SK-N-SH (cell line): Measurements from ENCODE around the gene ARMC8. TPM values are rescaled to one million over a fixed set of nuclear protein-coding genes. Genes with fewer than 3 reads are reported as not detected.

Source experiments
- CTCF ChIA-PET: fragments of 300-600, 350-600 bp; formaldehyde crosslinking; extraction: SDS; loops from one replicate; lab custom pipeline; 2021; lab: Yijun Ruan, JAX
- POLR2A ChIA-PET: fragments of 350-600 bp; sonication (Branson Sonifier 250); formaldehyde crosslinking; extraction: SDS; loops from one replicate; lab custom pipeline; 2020; ENCODE audit warnings: antibody characterized with exemption, inconsistent platforms; lab: Yijun Ruan, JAX
- DNase-seq: peaks from one replicate; pipeline ENCODE4 v3.0.0; 2012
- H2AFZ ChIP-seq: fragments of 200-600 bp; sonication (generic); 2 replicates; pipeline ENCODE4 v1.8.1; 2016; ENCODE audit warnings: antibody characterized with exemption, mild to moderate bottlenecking, low read depth
- H3F3A ChIP-seq: fragments of 200-600 bp; sonication (generic); replicated peaks from 2 replicates; pipeline ENCODE3; 2016; ENCODE audit warnings: antibody characterized with exemption, mild to moderate bottlenecking; ENCODE audit not compliant: insufficient read depth
- H3K27ac ChIP-seq, 2 experiments: fragments of 200-500 bp in 1 of 2; fragments of 200-600 bp in 1 of 2; sonication (Bioruptor generic) in 1 of 2; sonication (generic), shearing (Covaris generic) in 1 of 2; 2 replicates each; pipeline versions ENCODE4 v1.5.1 to v1.6.1; 2014 to 2016; ENCODE audit warnings: low read depth in 2 of 2, inconsistent platforms in 1 of 2, low read length in 1 of 2, mild to moderate bottlenecking in 1 of 2, mixed read lengths in 1 of 2
- H3K27me3 ChIP-seq: fragments of 200-600 bp; sonication (generic), shearing (Covaris generic); 2 replicates; pipeline ENCODE4 v1.6.1; 2016; ENCODE audit warnings: mixed run types; ENCODE audit not compliant: insufficient read depth
- H3K36me3 ChIP-seq, 2 experiments: fragments of 200-500 bp in 1 of 2; fragments of 200-600 bp in 1 of 2; sonication (Bioruptor generic) in 1 of 2; sonication (generic) in 1 of 2; replicated peaks in 1 of 2; 2 replicates each; pipeline versions ENCODE3 to v1.5.1; 2014 to 2016; ENCODE audit warnings: low read length in 1 of 2, mild to moderate bottlenecking in 1 of 2; ENCODE audit not compliant: insufficient read depth in 2 of 2, control insufficient read depth in 1 of 2
- H3K4me1 ChIP-seq, 2 experiments: fragments of 200-500 bp in 1 of 2; fragments of 200-600 bp in 1 of 2; sonication (Bioruptor generic) in 1 of 2; sonication (generic), shearing (Covaris generic) in 1 of 2; 2 replicates each; pipeline versions ENCODE4 v1.5.1 to v1.6.1; 2014 to 2016; ENCODE audit warnings: low read depth in 1 of 2, low read length in 1 of 2, mixed run types in 1 of 2; ENCODE audit not compliant: insufficient read depth in 2 of 2, control insufficient read depth in 1 of 2
- H3K4me2 ChIP-seq: fragments of 200-600 bp; sonication (generic), shearing (Covaris generic); 2 replicates; pipeline ENCODE4 v1.6.1; 2017; ENCODE audit warnings: mixed run types
- H3K4me3 ChIP-seq, 2 experiments: fragments of 200-500 bp in 1 of 2; fragments of 200-600 bp in 1 of 2; sonication (Bioruptor generic) in 1 of 2; sonication (generic), shearing (Covaris generic) in 1 of 2; 2 replicates each; pipeline versions ENCODE4 v1.5.1 to v1.8.1; 2014 to 2016; ENCODE audit warnings: low read depth in 2 of 2, inconsistent platforms in 1 of 2, low read length in 1 of 2, mild to moderate bottlenecking in 1 of 2, mixed read lengths in 1 of 2, moderate library complexity in 1 of 2
- H3K79me2 ChIP-seq: fragments of 200-600 bp; sonication (generic); 2 replicates; pipeline ENCODE4 v1.8.1; 2017; ENCODE audit warnings: mild to moderate bottlenecking; ENCODE audit not compliant: insufficient read depth
- H3K9ac ChIP-seq: fragments of 200-600 bp; sonication (generic); 2 replicates; pipeline ENCODE4 v1.6.1; 2017; ENCODE audit warnings: mixed run types
- H3K9me2 ChIP-seq: fragments of 200-600 bp; sonication (generic); 2 replicates; pipeline ENCODE4 v1.6.1; 2017; ENCODE audit warnings: mixed run types
- H3K9me3 ChIP-seq: fragments of 200-600 bp; sonication (generic); 2 replicates; pipeline ENCODE4 v1.6.1; 2017; ENCODE audit warnings: mixed run types, mild to moderate bottlenecking, moderate library complexity
- H4K20me1 ChIP-seq: fragments of 200-600 bp; sonication (generic); 2 replicates; pipeline ENCODE4 v1.6.1; 2017; ENCODE audit warnings: mild to moderate bottlenecking, mixed run types; ENCODE audit not compliant: insufficient read depth
- CHD2 ChIP-seq: fragments of 150-350 bp; IDR thresholded peaks from 2 replicates; pipeline ENCODE4 v1.6.1; 2018; ENCODE audit warnings: low read length; ENCODE audit not compliant: partially characterized antibody
- EP300 ChIP-seq, 2 experiments: IDR thresholded peaks; 2 replicates each; pipeline versions ENCODE4 v1.4.0 to v1.6.1; 2012; ENCODE audit warnings: borderline replicate concordance in 1 of 2, low read depth in 1 of 2, low read length in 1 of 2
- EZH2phosphoT487 ChIP-seq: fragments of 200-600 bp; sonication (generic); IDR thresholded peaks from 2 replicates; pipeline ENCODE4 v1.6.1; 2017; ENCODE audit warnings: low read depth, mixed run types, mild to moderate bottlenecking, antibody characterized with exemption, moderate library complexity, borderline replicate concordance
- FOSL2 ChIP-seq: IDR thresholded peaks from 2 replicates; pipeline ENCODE4 v1.4.0; 2012; ENCODE audit warnings: low read depth, mild to moderate bottlenecking, moderate library complexity, borderline replicate concordance
- FOXJ3 ChIP-seq: sonication (generic); formaldehyde crosslinking; IDR thresholded peaks from 2 replicates; pipeline ENCODE4 v1.5.1; 2020; ENCODE audit warnings: mild to moderate bottlenecking, missing genetic modification reagents
- FOXM1 ChIP-seq: IDR thresholded peaks from 2 replicates; pipeline ENCODE4 v1.4.0; 2012; ENCODE audit warnings: low read depth, mild to moderate bottlenecking
- GATA2 ChIP-seq: sonication (generic); formaldehyde crosslinking; IDR thresholded peaks from 2 replicates; pipeline ENCODE4 v1.5.0; 2020; ENCODE audit warnings: mild to moderate bottlenecking, missing genetic modification reagents
- JUND ChIP-seq: IDR thresholded peaks from 2 replicates; pipeline ENCODE4 v1.4.0; 2012
- NFIC ChIP-seq: IDR thresholded peaks from 2 replicates; pipeline ENCODE4 v1.4.0; 2012; ENCODE audit warnings: borderline replicate concordance
- NRF1 ChIP-seq: IDR thresholded peaks from 2 replicates; pipeline ENCODE4 v1.6.1; 2012; ENCODE audit warnings: low read depth, mild to moderate bottlenecking, low read length
- POLR2AphosphoS5 ChIP-seq: IDR thresholded peaks from 2 replicates; pipeline ENCODE4 v1.6.1; 2012; ENCODE audit warnings: low read depth, low read length
- RAD21 ChIP-seq: IDR thresholded peaks from 2 replicates; pipeline ENCODE4 v1.6.1; 2012; ENCODE audit warnings: mild to moderate bottlenecking, low read length
- RCOR1 ChIP-seq: fragments of 150-350 bp; IDR thresholded peaks from 2 replicates; pipeline ENCODE4 v1.6.1; 2017; ENCODE audit warnings: antibody characterized with exemption, low read length
- SMC3 ChIP-seq: IDR thresholded peaks from 2 replicates; pipeline ENCODE4 v1.6.1; 2012; ENCODE audit warnings: low read depth, low read length, improper control_type of control experiment
- TCF12 ChIP-seq: IDR thresholded peaks from 2 replicates; pipeline ENCODE4 v1.4.0; 2012
- YY1 ChIP-seq: IDR thresholded peaks from 2 replicates; pipeline ENCODE4 v1.4.0; 2012; ENCODE audit warnings: low read depth, mild to moderate bottlenecking
- WGBS: methylation state at CpG from one replicate; pipeline ENCODE4 v1.1.6; 2017; ENCODE audit warnings: low lambda C conversion rate; 5-methylcytosine and 5-hydroxymethylcytosine counted together
- polyA plus RNA-seq, 3 experiments: library from polyadenylated mRNA; depleted of rRNA; stranded (reverse); fragments of >200 nt; gene quantifications; 2 replicates each; pipeline ENCODE4 v1.2.3, GENCODE V29; 2012
- TF ChIP-seq, protein P1 (sequence below): fragments of 200-600 bp; sonication (generic); IDR thresholded peaks from 2 replicates; pipeline ENCODE4 v1.6.1; 2017; ENCODE audit warnings: antibody characterized with exemption, mild to moderate bottlenecking, moderate library complexity
- TF ChIP-seq, protein P2 (sequence below): IDR thresholded peaks from 2 replicates; pipeline ENCODE4; 2012
- TF ChIP-seq, protein P3 (sequence below): IDR thresholded peaks from 2 replicates; pipeline ENCODE4 v1.6.1; 2012; ENCODE audit warnings: mild to moderate bottlenecking, low read depth, low read length, moderate library complexity

Gene ARMC8
- polyA plus RNA-seq, 1 of the 3 experiments (the other 2 are of a cell fraction), result 35.5 TPM

DNA sequence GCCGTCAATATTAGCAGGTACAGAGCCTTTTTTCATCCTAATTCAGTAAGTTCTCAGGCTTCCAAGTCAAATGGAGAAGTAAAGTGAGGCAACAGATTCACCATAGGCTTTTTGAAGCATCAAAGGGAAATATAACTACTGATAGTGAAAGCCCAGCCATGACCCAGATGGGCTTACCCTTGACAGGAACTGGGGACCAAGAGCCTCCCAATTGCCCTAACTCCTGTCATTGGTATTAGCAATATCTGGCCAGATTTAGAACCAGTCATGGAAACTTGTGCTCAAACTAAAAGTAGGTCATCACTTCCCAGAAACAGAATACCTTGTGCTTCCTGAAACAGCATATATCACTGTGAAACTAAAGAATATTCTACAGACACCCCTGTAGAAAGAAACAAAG lies 109.5 kb downstream of the ARMC8 start:
- Histone ChIP-seq H3F3A (no peaks in the 10 kb centered on the region), H3K9me2 (no peaks in the 10 kb centered on the region), H3K27ac (no peak overlapping the region), H3K4me1 (no peaks in the 10 kb centered on the region; a peak in 1 of 4 replicates), H4K20me1 (no peaks in the 10 kb centered on the region), H3K4me3 (no peak overlapping the region), H2AFZ (no peak overlapping the region), H3K36me3 (peaks cover 18 to 53% of the 10 kb centered on the region in 2 experiments), H3K27me3 (no peaks in the 10 kb centered on the region), H3K9me3 (no peaks in the 10 kb centered on the region), H3K9ac (no peak overlapping the region), H3K4me2 (no peak overlapping the region), H3K79me2 (no peaks in the 10 kb centered on the region)
- DNase-seq, result no peak
- ChIA-PET CTCF (no interaction called here), POLR2A (no interaction called here)
- WGBS, result 82% methylated on average over 1 of the region's 1 CpG
- TF ChIP-seq RCOR1 (no peak), JUND (no peak), EP300 (IDR thresholded peaks at IDR 0.05; ENCODE audit: borderline replicate concordance in 1 of 2, low read depth in 1 of 2, low read length in 1 of 2) (no peak)
- TF ChIP-seq, protein P1, sequence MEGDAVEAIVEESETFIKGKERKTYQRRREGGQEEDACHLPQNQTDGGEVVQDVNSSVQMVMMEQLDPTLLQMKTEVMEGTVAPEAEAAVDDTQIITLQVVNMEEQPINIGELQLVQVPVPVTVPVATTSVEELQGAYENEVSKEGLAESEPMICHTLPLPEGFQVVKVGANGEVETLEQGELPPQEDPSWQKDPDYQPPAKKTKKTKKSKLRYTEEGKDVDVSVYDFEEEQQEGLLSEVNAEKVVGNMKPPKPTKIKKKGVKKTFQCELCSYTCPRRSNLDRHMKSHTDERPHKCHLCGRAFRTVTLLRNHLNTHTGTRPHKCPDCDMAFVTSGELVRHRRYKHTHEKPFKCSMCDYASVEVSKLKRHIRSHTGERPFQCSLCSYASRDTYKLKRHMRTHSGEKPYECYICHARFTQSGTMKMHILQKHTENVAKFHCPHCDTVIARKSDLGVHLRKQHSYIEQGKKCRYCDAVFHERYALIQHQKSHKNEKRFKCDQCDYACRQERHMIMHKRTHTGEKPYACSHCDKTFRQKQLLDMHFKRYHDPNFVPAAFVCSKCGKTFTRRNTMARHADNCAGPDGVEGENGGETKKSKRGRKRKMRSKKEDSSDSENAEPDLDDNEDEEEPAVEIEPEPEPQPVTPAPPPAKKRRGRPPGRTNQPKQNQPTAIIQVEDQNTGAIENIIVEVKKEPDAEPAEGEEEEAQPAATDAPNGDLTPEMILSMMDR, result no peak

DNA sequence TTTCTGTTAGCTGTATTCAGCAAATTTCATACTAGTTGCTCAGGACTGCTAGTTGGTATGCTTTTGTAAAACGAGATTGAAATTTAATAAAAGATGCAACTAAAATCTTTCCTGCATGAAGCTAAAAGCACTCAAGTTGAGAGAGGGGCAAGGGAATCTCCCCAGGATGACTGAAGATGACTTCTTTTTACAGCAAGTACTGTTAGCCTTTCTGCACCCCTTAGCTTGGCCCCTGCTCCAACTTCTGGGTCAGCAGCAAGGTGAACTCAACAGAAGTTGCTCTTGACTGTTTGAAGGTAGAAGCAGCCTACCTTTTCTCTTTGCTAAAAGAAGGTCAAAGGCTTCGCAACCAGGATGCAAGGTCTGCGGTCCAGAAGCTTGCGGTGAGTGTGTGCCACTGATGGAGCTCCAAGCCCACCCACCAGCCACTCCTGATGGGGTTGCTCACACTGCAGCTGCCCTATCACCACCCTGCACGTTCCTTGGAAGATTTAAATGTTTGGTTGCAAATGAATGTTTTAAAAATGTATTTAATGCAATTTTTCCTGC lies 110.0 kb downstream of the ARMC8 start:
- POLR2A ChIA-PET, result no interaction called here
- Histone ChIP-seq H3K4me1 (no peaks in the 10 kb centered on the region; a peak in 1 of 4 replicates), H2AFZ (no peak overlapping the region), H3K79me2 (no peaks in the 10 kb centered on the region), H4K20me1 (no peaks in the 10 kb centered on the region), H3K27me3 (no peaks in the 10 kb centered on the region), H3K9me3 (no peaks in the 10 kb centered on the region), H3K4me2 (no peak overlapping the region), H3K9me2 (no peaks in the 10 kb centered on the region), H3K9ac (no peak overlapping the region), H3K27ac (no peak overlapping the region), H3F3A (no peaks in the 10 kb centered on the region), H3K4me3 (no peak overlapping the region), H3K36me3 (peaks cover 15 to 52% of the 10 kb centered on the region in 2 experiments)
- TF ChIP-seq EZH2phosphoT487, result no peak
- no peak for TF ChIP-seq CHD2
- no peak for TF ChIP-seq NFIC
- TF ChIP-seq JUND, result no peak
- no peak for TF ChIP-seq RAD21
- TF ChIP-seq, protein P1, result no peak
- no peak for TF ChIP-seq RCOR1
- no peak for TF ChIP-seq FOXM1
- no peak for TF ChIP-seq GATA2 (CRISPR knock-in tag)
- no peak for TF ChIP-seq FOSL2
- TF ChIP-seq YY1, result no peak
- TF ChIP-seq, protein P2, sequence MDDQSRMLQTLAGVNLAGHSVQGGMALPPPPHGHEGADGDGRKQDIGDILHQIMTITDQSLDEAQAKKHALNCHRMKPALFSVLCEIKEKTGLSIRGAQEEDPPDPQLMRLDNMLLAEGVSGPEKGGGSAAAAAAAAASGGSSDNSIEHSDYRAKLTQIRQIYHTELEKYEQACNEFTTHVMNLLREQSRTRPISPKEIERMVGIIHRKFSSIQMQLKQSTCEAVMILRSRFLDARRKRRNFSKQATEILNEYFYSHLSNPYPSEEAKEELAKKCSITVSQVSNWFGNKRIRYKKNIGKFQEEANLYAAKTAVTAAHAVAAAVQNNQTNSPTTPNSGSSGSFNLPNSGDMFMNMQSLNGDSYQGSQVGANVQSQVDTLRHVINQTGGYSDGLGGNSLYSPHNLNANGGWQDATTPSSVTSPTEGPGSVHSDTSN, result no peak
- TF ChIP-seq NRF1, result no peak
- no peak for TF ChIP-seq POLR2AphosphoS5
- TF ChIP-seq SMC3, result no peak
- TF ChIP-seq TCF12, result no peak
- no peak for TF ChIP-seq FOXJ3 (CRISPR knock-in tag)
- TF ChIP-seq, protein P3, sequence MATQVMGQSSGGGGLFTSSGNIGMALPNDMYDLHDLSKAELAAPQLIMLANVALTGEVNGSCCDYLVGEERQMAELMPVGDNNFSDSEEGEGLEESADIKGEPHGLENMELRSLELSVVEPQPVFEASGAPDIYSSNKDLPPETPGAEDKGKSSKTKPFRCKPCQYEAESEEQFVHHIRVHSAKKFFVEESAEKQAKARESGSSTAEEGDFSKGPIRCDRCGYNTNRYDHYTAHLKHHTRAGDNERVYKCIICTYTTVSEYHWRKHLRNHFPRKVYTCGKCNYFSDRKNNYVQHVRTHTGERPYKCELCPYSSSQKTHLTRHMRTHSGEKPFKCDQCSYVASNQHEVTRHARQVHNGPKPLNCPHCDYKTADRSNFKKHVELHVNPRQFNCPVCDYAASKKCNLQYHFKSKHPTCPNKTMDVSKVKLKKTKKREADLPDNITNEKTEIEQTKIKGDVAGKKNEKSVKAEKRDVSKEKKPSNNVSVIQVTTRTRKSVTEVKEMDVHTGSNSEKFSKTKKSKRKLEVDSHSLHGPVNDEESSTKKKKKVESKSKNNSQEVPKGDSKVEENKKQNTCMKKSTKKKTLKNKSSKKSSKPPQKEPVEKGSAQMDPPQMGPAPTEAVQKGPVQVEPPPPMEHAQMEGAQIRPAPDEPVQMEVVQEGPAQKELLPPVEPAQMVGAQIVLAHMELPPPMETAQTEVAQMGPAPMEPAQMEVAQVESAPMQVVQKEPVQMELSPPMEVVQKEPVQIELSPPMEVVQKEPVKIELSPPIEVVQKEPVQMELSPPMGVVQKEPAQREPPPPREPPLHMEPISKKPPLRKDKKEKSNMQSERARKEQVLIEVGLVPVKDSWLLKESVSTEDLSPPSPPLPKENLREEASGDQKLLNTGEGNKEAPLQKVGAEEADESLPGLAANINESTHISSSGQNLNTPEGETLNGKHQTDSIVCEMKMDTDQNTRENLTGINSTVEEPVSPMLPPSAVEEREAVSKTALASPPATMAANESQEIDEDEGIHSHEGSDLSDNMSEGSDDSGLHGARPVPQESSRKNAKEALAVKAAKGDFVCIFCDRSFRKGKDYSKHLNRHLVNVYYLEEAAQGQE, result no peak
- CTCF ChIA-PET, result no interaction called here
- WGBS, result 92% methylated on average over 5 of the region's 5 CpGs
- DNase-seq, result no peak
